ENCODE data around the gene PROCA1.
A peak's percentile ranks its signal among the peaks of the same experiment; 100 is the strongest.

The PROCA1 gene

GRCh38 chr17:28726627-28727491 lies 15.2 kb upstream of the PROCA1 start:
- Histone ChIP-seq H3K4me1 (ENCODE audit: insufficient read depth, low read length) (peaks cover 53% of the 10 kb centered on the region), H3K4me3 (ENCODE audit: low read depth in 1 of 2, low read length in 2 of 2) (peak overlapping the region; percentile 45 to 69)
- ATAC-seq (ENCODE audit: insufficient read depth, low read depth) = peak; percentile 68

GRCh38 chr17:28726226-28726626 lies 14.5 kb upstream of the PROCA1 start, which contains the start of gene TLCD1:
TSS of gene TLCD1 (minus strand) at chr17:28726233. CDS start at chr17:28726097, 136 bp downstream.
- peak within 1 kb of the TSS; percentile 67 for H3K27ac ChIP-seq (ENCODE audit: low read length)
- DNase-seq = peak; percentile 79
- H3K79me2 ChIP-seq (ENCODE audit: insufficient read depth, low read length) = peaks cover 21% of the 10 kb centered on the region
- H3K36me3 ChIP-seq (ENCODE audit: insufficient read depth, low read length) = peaks cover 41% of the 10 kb centered on the region
- TF ChIP-seq CTCF (IDR thresholded peaks at IDR 0.05; ENCODE audit: borderline replicate concordance, extremely low read depth, low read length, poor library complexity, severe bottlenecking) (no peak), EZH2 (IDR thresholded peaks at IDR 0.05; ENCODE audit: borderline replicate concordance, low read depth, low read length, severe bottlenecking) (no peak)
- peak within 1 kb of the TSS; percentile 87 for H2AFZ ChIP-seq (ENCODE audit: low read depth, low read length)
- ATAC-seq (ENCODE audit: insufficient read depth, low read depth) = peak; percentile 60
- peaks cover 42% of the 10 kb centered on the region for H4K20me1 ChIP-seq (ENCODE audit: insufficient read depth, low read length)
- peak within 1 kb of the TSS; percentile 45 to 69 for H3K4me3 ChIP-seq (ENCODE audit: low read depth in 1 of 2, low read length in 2 of 2)
- H3K4me2 ChIP-seq (ENCODE audit: insufficient read depth, low read length) = peak within 1 kb of the TSS; percentile 94
- H3K9me3 ChIP-seq (ENCODE audit: insufficient read depth, low read length, severe bottlenecking) = no peaks in the 10 kb centered on the region
- no peaks in the 10 kb centered on the region for H3K27me3 ChIP-seq (ENCODE audit: insufficient read depth, low read length, poor library complexity)
- H3K9ac ChIP-seq (ENCODE audit: low read depth, low read length) = peak within 1 kb of the TSS; percentile 67
- H3K4me1 ChIP-seq (ENCODE audit: insufficient read depth, low read length) = peaks cover 59% of the 10 kb centered on the region

More at GRCh38 chr17:28726627-28727491, 15.2 kb upstream of the PROCA1 start:
- no peak for TF ChIP-seq EZH2 (IDR thresholded peaks at IDR 0.05; ENCODE audit: borderline replicate concordance, low read depth, low read length, severe bottlenecking)
- peak; percentile 100 for TF ChIP-seq CTCF (IDR thresholded peaks at IDR 0.05; ENCODE audit: borderline replicate concordance, extremely low read depth, low read length, poor library complexity, severe bottlenecking)
- Histone ChIP-seq H3K79me2 (ENCODE audit: insufficient read depth, low read length) (peaks cover 15% of the 10 kb centered on the region), H3K9me3 (ENCODE audit: insufficient read depth, low read length, severe bottlenecking) (no peaks in the 10 kb centered on the region), H2AFZ (ENCODE audit: low read depth, low read length) (peak overlapping the region; percentile 87), H3K27ac (ENCODE audit: low read length) (peak overlapping the region; percentile 67), H3K9ac (ENCODE audit: low read depth, low read length) (peak overlapping the region; percentile 67), H3K36me3 (ENCODE audit: insufficient read depth, low read length) (peaks cover 35% of the 10 kb centered on the region), H3K27me3 (ENCODE audit: insufficient read depth, low read length, poor library complexity) (no peaks in the 10 kb centered on the region), H4K20me1 (ENCODE audit: insufficient read depth, low read length) (peaks cover 36% of the 10 kb centered on the region), H3K4me2 (ENCODE audit: insufficient read depth, low read length) (peak overlapping the region; percentile 94)
- DNase-seq = peak; percentile 92

GRCh38 chr17:28725660-28726225 lies 14.1 kb upstream of the PROCA1 start:
- ATAC-seq (ENCODE audit: insufficient read depth, low read depth) = peak; percentile 2
- peak overlapping the region; percentile 30; the same call in 1 of the 2 replicates for H3K9ac ChIP-seq (ENCODE audit: low read depth, low read length)
- H3K4me3 ChIP-seq (ENCODE audit: low read depth in 1 of 2, low read length in 2 of 2) = peak overlapping the region in 1 of 2 experiments; percentile 39; a peak in 2 of 4 replicates
- no peak overlapping the region for H3K27ac ChIP-seq (ENCODE audit: low read length)
- DNase-seq = no peak
- no peak for TF ChIP-seq CTCF (IDR thresholded peaks at IDR 0.05; ENCODE audit: borderline replicate concordance, extremely low read depth, low read length, poor library complexity, severe bottlenecking)
- no peak for TF ChIP-seq EZH2 (IDR thresholded peaks at IDR 0.05; ENCODE audit: borderline replicate concordance, low read depth, low read length, severe bottlenecking)
- H4K20me1 ChIP-seq (ENCODE audit: insufficient read depth, low read length) = peaks cover 47% of the 10 kb centered on the region
- H3K9me3 ChIP-seq (ENCODE audit: insufficient read depth, low read length, severe bottlenecking) = no peaks in the 10 kb centered on the region
- H3K4me2 ChIP-seq (ENCODE audit: insufficient read depth, low read length) = peak overlapping the region; percentile 94
- H3K36me3 ChIP-seq (ENCODE audit: insufficient read depth, low read length) = peaks cover 46% of the 10 kb centered on the region
- peaks cover 64% of the 10 kb centered on the region for H3K4me1 ChIP-seq (ENCODE audit: insufficient read depth, low read length)
- no peak overlapping the region for H2AFZ ChIP-seq (ENCODE audit: low read depth, low read length)
- H3K27me3 ChIP-seq (ENCODE audit: insufficient read depth, low read length, poor library complexity) = no peaks in the 10 kb centered on the region
- peaks cover 26% of the 10 kb centered on the region for H3K79me2 ChIP-seq (ENCODE audit: insufficient read depth, low read length)
